ENCODE measurements around the gene HACL1.

GRCh38 chr3:15553749-15554148 lies 47.6 kb downstream of the HACL1 start:
- no peak for TF ChIP-seq CTCF (conservative IDR thresholded peaks at IDR 0.05; ENCODE audit: low read depth, low read length)
- TF ChIP-seq EZH2 (IDR thresholded peaks at IDR 0.05; ENCODE audit: low read length, unreplicated experiment) = no peak
- no peak for TF ChIP-seq EZH2phosphoT487 (IDR thresholded peaks at IDR 0.05; ENCODE audit: borderline replicate concordance, low read length)
